GM13977 (cell line): Measurements from ENCODE around the gene CTNNA2.

ENCODE experiments used
- DNase-seq: peaks from one replicate; pipeline ENCODE4 v3.0.0; 2012; ENCODE audit warnings: low spot score
- CTCF ChIP-seq: IDR thresholded peaks from 2 replicates; pipeline ENCODE4 v1.5.1; 2012; ENCODE audit warnings: mild to moderate bottlenecking, control low read depth; ENCODE audit not compliant: insufficient read depth; ENCODE audit errors: extremely low read depth, missing control alignments
- in situ Hi-C: fragments of 300-500 bp; cut with MboI; formaldehyde crosslinking; loops from one replicate; pipeline ENCODE4 v1.12.0; 2022; ENCODE audit warnings: low sequenced_read_pairs, low pct_unique_long_range_greater_than_20kb, mixed read lengths, inconsistent platforms; ENCODE audit not compliant: unreplicated experiment

CTNNA2 gene

GRCh38 chr2:79711098-79711497 is 198.2 kb downstream of the CTNNA2 start:
- no peak for TF ChIP-seq CTCF
- no peak for DNase-seq
- in situ Hi-C loops: no loop called here

- TF ChIP-seq CTCF: no peak
- in situ Hi-C loops: no loop called here
- no peak for DNase-seq
Measured at GRCh38 chr2:79713131-79713785, 200.4 kb downstream of the CTNNA2 start.

GRCh38 chr2:79714283-79714682 is 201.4 kb downstream of the CTNNA2 start:
- in situ Hi-C loops: no loop called here
- no peak for DNase-seq
- no peak for TF ChIP-seq CTCF

- no peak for TF ChIP-seq CTCF
- in situ Hi-C loops: no loop called here
- no peak for DNase-seq
Measured at GRCh38 chr2:79715338-79715737, 202.5 kb downstream of the CTNNA2 start.

- no peak for DNase-seq
- TF ChIP-seq CTCF: no peak
- in situ Hi-C loops: no loop called here
Measured at GRCh38 chr2:79716266-79716665, 203.4 kb downstream of the CTNNA2 start.

GRCh38 chr2:79717364-79718007 is 204.6 kb downstream of the CTNNA2 start:
- in situ Hi-C loops: no loop called here
- no peak for TF ChIP-seq CTCF
- DNase-seq: no peak

GRCh38 chr2:79721061-79721460 is 208.2 kb downstream of the CTNNA2 start:
- no peak for DNase-seq
- in situ Hi-C loops: no loop called here

More at GRCh38 chr2:79721061-79721460, 208.2 kb downstream of the CTNNA2 start:
- TF ChIP-seq CTCF: no peak
